ENCODE results near the gene NCOA7. TPM values are rescaled to one million over a fixed set of nuclear protein-coding genes. Genes with fewer than 3 reads are reported as not detected.

NCOA7 gene
- total RNA-seq, 2 donors from 2014 or later: 11.4 to 15.2 TPM

GRCh38 chr6:125824946-125825771 lies 34.4 kb downstream of the NCOA7 start:
- TF ChIP-seq CTCF (conservative IDR thresholded peaks at IDR 0.05): no peak
- Mint-ChIP-seq H3K36me3 (ENCODE audit: low read depth) (peaks cover 2% of the 10 kb centered on the region), H3K4me3 (no peak overlapping the region), H3K4me1 (no peaks in the 10 kb centered on the region), H3K27me3 (ENCODE audit: insufficient read depth) (no peaks in the 10 kb centered on the region), H3K9me3 (no peaks in the 10 kb centered on the region), H3K27ac (no peak overlapping the region)
- H3K9ac ChIP-seq (ENCODE audit: extremely low read depth, low read length, poor library complexity, severe bottlenecking): no peak overlapping the region
- no peaks in the 10 kb centered on the region for H3K9me3 ChIP-seq (ENCODE audit: control insufficient read depth, low read length)
- no peaks in the 10 kb centered on the region for H3K27me3 ChIP-seq (ENCODE audit: control insufficient read depth, insufficient read depth, low read length, poor library complexity, severe bottlenecking)
- 91 to 100% methylated on average over 1 to 7 of the region's 8 CpGs for WGBS, 2 experiments (ENCODE audit: insufficient coverage in 1 of 2, insufficient read length in 1 of 2)
- H3K4me3 ChIP-seq (ENCODE audit: low read length): no peak overlapping the region
- DNase-seq: no peak
- no peaks in the 10 kb centered on the region for H3K36me3 ChIP-seq (ENCODE audit: control insufficient read depth, insufficient read depth, low read length)
- no peak overlapping the region for H3K27ac ChIP-seq (ENCODE audit: low read depth, low read length)
- peaks cover 2% of the 10 kb centered on the region for H3K4me1 ChIP-seq (ENCODE audit: control insufficient read depth, insufficient read depth, low read length)

GRCh38 chr6:125826695-125827463 lies 36.1 kb downstream of the NCOA7 start:
- Mint-ChIP-seq H3K27me3 (ENCODE audit: insufficient read depth) (no peaks in the 10 kb centered on the region), H3K36me3 (ENCODE audit: low read depth) (peaks cover 2% of the 10 kb centered on the region), H3K9me3 (no peaks in the 10 kb centered on the region), H3K4me3 (no peak overlapping the region), H3K4me1 (no peaks in the 10 kb centered on the region), H3K27ac (no peak overlapping the region)
- no peak for DNase-seq
- 80 to 97% methylated on average over 1 to 9 of the region's 9 CpGs for WGBS, 2 experiments (ENCODE audit: insufficient coverage in 1 of 2, insufficient read length in 1 of 2)
- Histone ChIP-seq H3K27ac (ENCODE audit: low read depth, low read length) (no peak overlapping the region), H3K9ac (ENCODE audit: extremely low read depth, low read length, poor library complexity, severe bottlenecking) (no peak overlapping the region), H3K9me3 (ENCODE audit: control insufficient read depth, low read length) (no peaks in the 10 kb centered on the region), H3K36me3 (ENCODE audit: control insufficient read depth, insufficient read depth, low read length) (no peaks in the 10 kb centered on the region), H3K4me1 (ENCODE audit: control insufficient read depth, insufficient read depth, low read length) (no peaks in the 10 kb centered on the region), H3K27me3 (ENCODE audit: control insufficient read depth, insufficient read depth, low read length, poor library complexity, severe bottlenecking) (no peaks in the 10 kb centered on the region), H3K4me3 (ENCODE audit: low read length) (no peak overlapping the region)
- TF ChIP-seq CTCF (conservative IDR thresholded peaks at IDR 0.05): no peak

GRCh38 chr6:125827788-125828320 lies 37.1 kb downstream of the NCOA7 start:
- H3K4me3 ChIP-seq (ENCODE audit: low read length): no peak overlapping the region
- TF ChIP-seq CTCF (conservative IDR thresholded peaks at IDR 0.05): no peak
- Mint-ChIP-seq H3K27me3 (ENCODE audit: insufficient read depth) (no peaks in the 10 kb centered on the region), H3K9me3 (no peaks in the 10 kb centered on the region), H3K4me1 (no peaks in the 10 kb centered on the region), H3K27ac (no peak overlapping the region), H3K4me3 (no peak overlapping the region), H3K36me3 (ENCODE audit: low read depth) (peaks cover 2% of the 10 kb centered on the region)
- H3K9ac ChIP-seq (ENCODE audit: extremely low read depth, low read length, poor library complexity, severe bottlenecking): no peak overlapping the region
- no peaks in the 10 kb centered on the region for H3K36me3 ChIP-seq (ENCODE audit: control insufficient read depth, insufficient read depth, low read length)
- H3K4me1 ChIP-seq (ENCODE audit: control insufficient read depth, insufficient read depth, low read length): peaks cover 3% of the 10 kb centered on the region
- no peak overlapping the region for H3K27ac ChIP-seq (ENCODE audit: low read depth, low read length)
- H3K9me3 ChIP-seq (ENCODE audit: control insufficient read depth, low read length): no peaks in the 10 kb centered on the region
- H3K27me3 ChIP-seq (ENCODE audit: control insufficient read depth, insufficient read depth, low read length, poor library complexity, severe bottlenecking): no peaks in the 10 kb centered on the region
- WGBS, 2 experiments (ENCODE audit: insufficient coverage in 1 of 2, insufficient read length in 1 of 2): 94 to 100% methylated on average over 1 to 2 of the region's 2 CpGs
- DNase-seq: no peak
